ENCODE results near the gene CYB5RL. TPM values are rescaled to one million over a fixed set of nuclear protein-coding genes. Genes with fewer than 3 reads are reported as not detected.
"Not testable (repeated sequence)": the region's sequence is repeated elsewhere in the genome, so short reads cannot be mapped to it uniquely, and the experiment has no call there.

The CYB5RL gene
- total RNA-seq, 2 donors from 2014 or later: 8.4 to 14.0 TPM

- Mint-ChIP-seq H3K4me1 (ENCODE audit: low read depth) (peaks cover 1% of the 10 kb centered on the region), H3K27ac (no peak overlapping the region), H3K27me3 (ENCODE audit: low read depth) (no peaks in the 10 kb centered on the region), H3K36me3 (ENCODE audit: insufficient read depth in 2 of 2) (peaks cover 6 to 16% of the 10 kb centered on the region in 2 donors), H3K9me3 (no peaks in the 10 kb centered on the region), H3K4me3 (no peak overlapping the region)
- DNase-seq: no peak
- ATAC-seq (replicated peaks in 1 of 2): no peak
These were observed 22.1 kb upstream of the CYB5RL start for GRCh38 chr1:54221867-54222484.

DNA sequence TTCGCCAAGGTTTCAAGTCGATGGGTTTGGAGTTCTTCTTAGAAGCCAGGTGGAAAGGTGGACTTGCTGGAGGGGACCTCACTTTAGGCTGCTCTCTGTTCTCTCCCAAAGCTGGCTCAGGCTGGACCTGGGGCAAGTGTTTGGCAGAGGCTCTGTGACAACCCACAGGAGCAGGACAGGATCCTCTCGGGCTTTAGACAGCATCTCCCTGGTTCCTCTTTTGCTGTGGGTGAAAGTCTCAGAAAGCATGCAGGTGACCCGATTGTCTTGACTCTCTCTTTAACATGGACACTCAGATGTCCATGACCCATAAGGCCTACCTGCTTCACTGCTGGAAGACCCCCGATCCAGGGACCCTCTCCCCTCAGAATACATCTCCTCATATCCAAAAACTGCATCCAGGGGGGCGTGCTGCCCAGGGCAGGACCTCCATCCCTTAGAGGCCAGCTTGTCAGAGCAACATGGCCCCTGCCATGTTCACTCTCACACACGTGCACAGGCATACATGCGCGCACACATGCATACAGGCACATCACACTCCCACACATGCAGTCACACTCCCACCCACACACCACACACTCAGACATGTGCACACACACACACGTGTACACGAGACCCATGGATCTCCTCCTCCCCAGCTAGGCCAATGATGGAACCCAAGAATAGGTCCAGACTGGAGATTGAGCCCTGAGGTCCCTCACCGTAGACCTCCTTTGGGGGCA lies 21.4 kb upstream of the CYB5RL start:
- Mint-ChIP-seq H3K9me3 (no peaks in the 10 kb centered on the region), H3K27me3 (ENCODE audit: low read depth) (no peaks in the 10 kb centered on the region), H3K36me3 (ENCODE audit: insufficient read depth in 2 of 2) (peaks cover 10 to 20% of the 10 kb centered on the region in 2 donors), H3K4me3 (no peak overlapping the region), H3K27ac (no peak overlapping the region), H3K4me1 (ENCODE audit: low read depth) (no peaks in the 10 kb centered on the region)
- DNase-seq: no peak
- ATAC-seq (replicated peaks in 1 of 2): no peak

DNA sequence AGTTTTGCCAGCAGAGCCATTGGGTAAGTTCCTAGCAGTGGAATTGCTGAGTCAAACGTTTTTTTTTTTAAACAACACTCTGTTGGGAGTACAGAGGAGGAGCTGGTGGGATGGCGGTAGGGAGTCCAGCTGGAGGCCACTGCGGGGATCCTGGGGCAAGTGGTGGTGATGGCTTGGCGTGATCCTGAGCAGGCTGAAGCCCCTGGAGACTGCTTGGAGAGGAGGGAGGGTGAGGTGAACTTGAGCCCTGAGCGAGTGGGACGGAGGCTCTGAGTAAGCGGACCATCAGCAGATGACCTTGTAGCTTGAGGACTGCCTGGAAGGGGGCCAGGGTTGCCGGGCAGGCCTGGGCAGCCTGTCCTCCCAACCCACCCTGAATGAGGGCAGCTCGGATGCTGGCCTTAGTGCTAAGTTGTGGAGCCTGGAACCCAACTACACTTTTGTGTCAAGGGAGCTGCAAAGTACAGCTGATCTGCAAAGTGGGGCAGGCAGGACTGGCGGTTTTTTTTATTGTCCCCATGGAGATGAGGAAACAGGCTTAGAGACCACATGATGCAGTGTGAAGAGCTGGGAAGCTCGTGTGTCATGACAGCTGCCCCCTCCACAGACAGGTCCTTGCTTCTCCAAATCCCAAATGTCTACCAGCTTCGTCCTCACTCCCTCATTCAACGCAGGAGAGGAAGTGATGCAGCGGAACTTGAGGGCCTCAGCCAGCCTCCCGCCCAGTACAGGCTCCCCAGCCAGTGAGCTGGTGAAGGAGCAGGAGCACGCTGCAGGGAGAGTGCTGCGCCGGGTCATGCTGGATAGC lies 20.4 kb upstream of the CYB5RL start:
- H3K4me1 Mint-ChIP-seq (ENCODE audit: low read depth): no peaks in the 10 kb centered on the region
- DNase-seq (no peak), ATAC-seq (replicated peaks in 1 of 2) (no peak)
- H3K4me3 Mint-ChIP-seq: no peak overlapping the region
- H3K36me3 Mint-ChIP-seq (ENCODE audit: insufficient read depth in 2 of 2): peaks cover 7 to 18% of the 10 kb centered on the region in 2 donors
- peak overlapping the region; percentile 51 for H3K27ac Mint-ChIP-seq
- H3K9me3 Mint-ChIP-seq: no peaks in the 10 kb centered on the region
- H3K27me3 Mint-ChIP-seq (ENCODE audit: low read depth): no peaks in the 10 kb centered on the region

DNA sequence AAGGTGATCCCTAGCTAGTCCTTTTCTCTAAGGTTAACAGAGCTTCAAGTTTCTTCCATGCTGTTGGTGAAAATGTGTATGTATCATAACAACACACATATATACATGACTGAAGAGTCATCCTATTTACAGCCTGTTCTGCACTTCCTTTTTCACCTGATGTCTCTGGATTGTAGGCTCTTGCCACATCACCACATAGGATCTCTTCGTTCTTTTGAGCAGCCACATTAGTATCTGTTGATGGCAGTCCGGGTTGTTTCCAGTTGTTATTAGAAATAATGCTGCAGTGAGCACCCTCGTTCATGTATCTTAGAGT lies 19.8 kb upstream of the CYB5RL start:
- Mint-ChIP-seq H3K4me1 (ENCODE audit: low read depth) (no peaks in the 10 kb centered on the region), H3K27ac (peak overlapping the region; percentile 51), H3K4me3 (no peak overlapping the region), H3K9me3 (no peaks in the 10 kb centered on the region), H3K27me3 (ENCODE audit: low read depth) (no peaks in the 10 kb centered on the region), H3K36me3 (ENCODE audit: insufficient read depth in 2 of 2) (peaks cover 7 to 17% of the 10 kb centered on the region in 2 donors)
- DNase-seq (no peak), ATAC-seq (replicated peaks in 1 of 2) (no peak)

GRCh38 chr1:54218883-54219687 lies 19.3 kb upstream of the CYB5RL start:
- Mint-ChIP-seq H3K4me3 (no peak overlapping the region), H3K9me3 (no peaks in the 10 kb centered on the region), H3K36me3 (ENCODE audit: insufficient read depth in 2 of 2) (peaks cover 9 to 21% of the 10 kb centered on the region in 2 donors), H3K27ac (peak overlapping the region; percentile 18), H3K4me1 (ENCODE audit: low read depth) (no peaks in the 10 kb centered on the region), H3K27me3 (ENCODE audit: low read depth) (no peaks in the 10 kb centered on the region)
- DNase-seq (no peak), ATAC-seq (replicated peaks in 1 of 2) (no peak)

- H3K4me1 Mint-ChIP-seq (ENCODE audit: low read depth): no peaks in the 10 kb centered on the region
- H3K9me3 Mint-ChIP-seq: no peaks in the 10 kb centered on the region
- H3K4me3 Mint-ChIP-seq: no peak overlapping the region
- H3K27me3 Mint-ChIP-seq (ENCODE audit: low read depth): no peaks in the 10 kb centered on the region
- no peak overlapping the region for H3K27ac Mint-ChIP-seq
- no peak for DNase-seq
- no peak for ATAC-seq (replicated peaks in 1 of 2)
- peaks cover 19 to 38% of the 10 kb centered on the region in 2 donors for H3K36me3 Mint-ChIP-seq (ENCODE audit: insufficient read depth in 2 of 2)
These were observed 15.7 kb upstream of the CYB5RL start for GRCh38 chr1:54215523-54215922.

GRCh38 chr1:54212872-54213271 lies 13.0 kb upstream of the CYB5RL start:
- H3K9me3 Mint-ChIP-seq: no peaks in the 10 kb centered on the region
- no peak overlapping the region for H3K4me3 Mint-ChIP-seq
- peaks cover 24 to 37% of the 10 kb centered on the region in 2 donors for H3K36me3 Mint-ChIP-seq (ENCODE audit: insufficient read depth in 2 of 2)
- ATAC-seq (replicated peaks in 1 of 2) (no peak), DNase-seq (no peak)
- H3K27ac Mint-ChIP-seq: no peak overlapping the region
- H3K4me1 Mint-ChIP-seq (ENCODE audit: low read depth): peaks cover 5% of the 10 kb centered on the region
- H3K27me3 Mint-ChIP-seq (ENCODE audit: low read depth): no peaks in the 10 kb centered on the region

GRCh38 chr1:54207896-54208295 lies 8.1 kb upstream of the CYB5RL start:
- H3K4me1 Mint-ChIP-seq (ENCODE audit: low read depth): peaks cover 11% of the 10 kb centered on the region
- peak in 1 of 2 donors; percentile 24 for ATAC-seq (replicated peaks in 1 of 2)
- not testable (repeated sequence) for H3K4me3 Mint-ChIP-seq; H3K9me3 Mint-ChIP-seq; H3K27ac Mint-ChIP-seq; DNase-seq; H3K27me3 Mint-ChIP-seq (ENCODE audit: low read depth)
- H3K36me3 Mint-ChIP-seq (ENCODE audit: insufficient read depth in 2 of 2): peaks cover 27 to 36% of the 10 kb centered on the region in 2 donors

DNA sequence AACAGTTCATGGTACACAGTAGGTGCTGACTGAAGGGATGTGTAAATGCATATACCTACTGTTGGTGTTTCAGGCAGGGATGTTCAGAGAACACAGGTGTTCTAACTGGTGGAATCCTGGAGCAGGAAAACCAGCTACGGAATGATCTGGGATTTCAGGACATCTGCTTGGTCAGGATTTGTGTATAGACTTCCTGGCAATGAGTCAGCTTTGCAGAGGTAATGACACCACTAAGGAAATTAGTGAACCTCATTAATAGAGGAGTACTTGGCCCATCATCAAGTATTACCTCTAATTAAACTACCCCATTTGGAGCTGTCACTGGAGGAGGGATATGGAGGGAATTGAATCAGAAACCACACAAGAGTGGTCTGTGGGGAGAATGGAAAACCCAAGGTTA lies 7.5 kb upstream of the CYB5RL start:
- Mint-ChIP-seq H3K4me1 (ENCODE audit: low read depth) (peaks cover 14% of the 10 kb centered on the region), H3K36me3 (ENCODE audit: insufficient read depth in 2 of 2) (peaks cover 28 to 34% of the 10 kb centered on the region in 2 donors), H3K27ac (no peak overlapping the region), H3K4me3 (no peak overlapping the region), H3K27me3 (ENCODE audit: low read depth) (no peaks in the 10 kb centered on the region), H3K9me3 (no peaks in the 10 kb centered on the region)
- DNase-seq (no peak), ATAC-seq (replicated peaks in 1 of 2) (no peak)

DNA sequence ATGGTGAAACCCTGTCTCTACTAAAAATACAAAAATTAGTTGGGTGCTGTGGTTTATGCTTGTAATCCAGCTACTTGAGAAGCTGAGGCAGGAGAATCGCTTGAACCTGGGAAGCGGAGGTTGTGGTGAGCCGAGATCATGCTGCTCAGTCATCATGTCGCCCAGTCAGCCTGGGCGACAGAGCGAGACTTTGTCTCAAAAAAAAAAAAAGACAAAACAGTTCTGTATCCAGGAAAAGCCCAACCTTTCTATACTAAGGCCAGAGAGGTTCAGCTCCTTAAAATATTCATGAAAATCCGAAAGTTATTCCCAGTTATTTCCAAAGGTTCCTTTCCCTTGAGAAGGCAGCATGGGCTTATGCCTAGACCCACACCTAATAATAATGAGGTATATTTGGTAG lies 4.4 kb upstream of the CYB5RL start:
- Mint-ChIP-seq H3K36me3 (ENCODE audit: insufficient read depth in 2 of 2) (peaks cover 19 to 24% of the 10 kb centered on the region in 2 donors), H3K9me3 (no peaks in the 10 kb centered on the region), H3K4me1 (ENCODE audit: low read depth) (peaks cover 37% of the 10 kb centered on the region), H3K27ac (no peak overlapping the region), H3K4me3 (no peak overlapping the region), H3K27me3 (ENCODE audit: low read depth) (no peaks in the 10 kb centered on the region)
- ATAC-seq (replicated peaks in 1 of 2): no peak
- no peak for DNase-seq

GRCh38 chr1:54200519-54200997 lies 728 bp upstream of the CYB5RL start:
- no peaks in the 10 kb centered on the region for H3K9me3 Mint-ChIP-seq
- ATAC-seq (replicated peaks in 1 of 2) (peak; percentile 2), DNase-seq (no peak)
- H3K27me3 Mint-ChIP-seq (ENCODE audit: low read depth): no peaks in the 10 kb centered on the region
- peak overlapping the region; percentile 93 to 96 for H3K4me3 Mint-ChIP-seq
- peak overlapping the region; percentile 94 for H3K27ac Mint-ChIP-seq
- H3K36me3 Mint-ChIP-seq (ENCODE audit: insufficient read depth in 2 of 2): peaks cover 10 to 11% of the 10 kb centered on the region in 2 donors
- H3K4me1 Mint-ChIP-seq (ENCODE audit: low read depth): peaks cover 33% of the 10 kb centered on the region

- ATAC-seq (replicated peaks in 1 of 2) (no peak), DNase-seq (no peak)
These were observed 572 bp downstream of the CYB5RL start for GRCh38 chr1:54199151-54199764.

More at GRCh38 chr1:54199151-54199764, 572 bp downstream of the CYB5RL start:
- peak overlapping the region; percentile 94 for H3K27ac Mint-ChIP-seq
- peaks cover 31% of the 10 kb centered on the region for H3K4me1 Mint-ChIP-seq (ENCODE audit: low read depth)
- H3K9me3 Mint-ChIP-seq: no peaks in the 10 kb centered on the region
- no peaks in the 10 kb centered on the region for H3K27me3 Mint-ChIP-seq (ENCODE audit: low read depth)
- peaks cover 5 to 6% of the 10 kb centered on the region in 2 donors for H3K36me3 Mint-ChIP-seq (ENCODE audit: insufficient read depth in 2 of 2)
- H3K4me3 Mint-ChIP-seq: peak overlapping the region; percentile 93 to 96

All from activated T-cell treated with anti-CD3 and anti-CD28 coated beads, Interleukin-2, amount 50 U/mL, for 72 hours (primary cell).